Measurements from ENCODE around the gene GJD4. TPM values are rescaled to one million over a fixed set of nuclear protein-coding genes. Genes with fewer than 3 reads are reported as not detected.

GJD4 gene
- total RNA-seq, 5 donors from 2014 or later (not counting 1 experiment from before 2014, with no cell fraction given): not detected

DNA sequence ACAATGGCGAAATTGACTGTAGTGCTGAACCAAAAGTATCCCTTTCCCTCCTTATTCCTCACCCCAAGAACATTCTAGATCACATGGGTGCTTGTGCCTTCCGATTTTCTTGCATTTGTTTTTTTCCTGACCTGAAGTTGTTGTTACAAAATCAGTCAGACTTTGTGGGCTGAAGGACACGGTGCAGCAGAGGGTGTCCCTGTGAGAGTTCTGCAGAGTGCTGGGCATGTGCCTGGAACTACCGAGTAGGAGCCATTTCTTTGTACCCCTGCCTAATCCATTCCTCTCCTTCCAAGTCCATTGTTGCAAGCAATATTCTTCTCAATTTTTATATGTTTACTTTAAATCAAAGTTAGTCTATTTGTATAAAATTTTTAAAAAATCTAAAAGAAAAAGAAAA, 35.3 kb upstream of the GJD4 start:
- H3K4me3 ChIP-seq (ENCODE audit: control insufficient read depth in 1 of 2, extremely low read depth in 1 of 2, low read length in 1 of 2): no peak overlapping the region
- WGBS (ENCODE audit: insufficient coverage): 80% methylated on average over 1 of the region's 4 CpGs
- ChIA-PET CTCF (no interaction called here), POLR2A (no interaction called here)
- no peak overlapping the region for H3K4me3 Mint-ChIP-seq
- no peaks in the 10 kb centered on the region for H3K27me3 ChIP-seq (replicated peaks in 1 of 2; ENCODE audit: control insufficient read depth in 2 of 2, extremely low read depth in 1 of 2, insufficient read depth in 2 of 2, low read length in 1 of 2)
- no peaks in the 10 kb centered on the region for H3K9me3 ChIP-seq
- H3K27ac Mint-ChIP-seq: no peak overlapping the region
- no peak for ATAC-seq (replicated peaks in 1 of 4)
- H3K9me3 Mint-ChIP-seq: no peaks in the 10 kb centered on the region
- H3K36me3 ChIP-seq (ENCODE audit: control insufficient read depth in 2 of 2, extremely low read depth in 1 of 2, insufficient read depth in 1 of 2, low read length in 1 of 2): peaks cover 11 to 43% of the 10 kb centered on the region in 2 donors
- no peaks in the 10 kb centered on the region for H3K27me3 Mint-ChIP-seq
- no peaks in the 10 kb centered on the region for H3K4me1 ChIP-seq (ENCODE audit: control insufficient read depth in 1 of 2, extremely low read depth in 1 of 2, insufficient read depth in 2 of 2, low read length in 2 of 2)
- H3K4me1 Mint-ChIP-seq: peaks cover 0 to 5% (median 0%) of the 10 kb centered on the region in 3 donors
- DNase-seq: no peak
- peaks cover 65% of the 10 kb centered on the region for H3K36me3 Mint-ChIP-seq
- no peak overlapping the region for H3K27ac ChIP-seq (ENCODE audit: low read length)

DNA sequence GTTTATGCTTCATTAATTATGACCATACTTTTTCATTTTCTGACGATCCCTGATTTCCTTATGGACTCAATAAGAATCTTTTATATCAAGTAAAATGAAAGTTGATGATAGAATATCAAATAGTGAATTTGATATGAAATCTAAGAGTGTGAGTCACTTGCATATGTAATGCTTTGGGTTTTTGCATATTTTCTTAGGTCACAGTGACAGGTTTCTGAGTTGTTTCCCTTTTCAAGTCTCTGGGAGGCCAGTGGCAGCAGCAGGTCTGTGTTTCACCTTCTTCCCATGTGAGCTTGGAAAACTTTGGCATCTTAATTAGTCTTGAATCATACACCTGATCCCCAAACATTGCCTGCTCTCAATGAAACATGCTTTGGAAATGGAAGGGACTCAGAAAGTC, 34.7 kb upstream of the GJD4 start:
- H3K36me3 Mint-ChIP-seq: peaks cover 68% of the 10 kb centered on the region
- H3K4me3 Mint-ChIP-seq: no peak overlapping the region
- H3K4me3 ChIP-seq (ENCODE audit: control insufficient read depth in 1 of 2, extremely low read depth in 1 of 2, low read length in 1 of 2): no peak overlapping the region
- H3K4me1 Mint-ChIP-seq: peaks cover 0 to 5% (median 0%) of the 10 kb centered on the region in 3 donors
- H3K27me3 Mint-ChIP-seq: no peaks in the 10 kb centered on the region
- ChIA-PET CTCF (no interaction called here), POLR2A (no interaction called here)
- H3K27ac ChIP-seq (ENCODE audit: low read length): no peak overlapping the region
- H3K9me3 ChIP-seq: no peaks in the 10 kb centered on the region
- H3K9me3 Mint-ChIP-seq: peaks cover 0 to 3% (median 0%) of the 10 kb centered on the region in 3 donors
- peaks cover 11 to 47% of the 10 kb centered on the region in 2 donors for H3K36me3 ChIP-seq (ENCODE audit: control insufficient read depth in 2 of 2, extremely low read depth in 1 of 2, insufficient read depth in 1 of 2, low read length in 1 of 2)
- H3K27ac Mint-ChIP-seq: no peak overlapping the region
- H3K27me3 ChIP-seq (replicated peaks in 1 of 2; ENCODE audit: control insufficient read depth in 2 of 2, extremely low read depth in 1 of 2, insufficient read depth in 2 of 2, low read length in 1 of 2): no peaks in the 10 kb centered on the region
- WGBS (ENCODE audit: insufficient coverage): no CpG with 5 or more reads among the region's 1 CpG
- DNase-seq (no peak), ATAC-seq (replicated peaks in 1 of 4) (no peak)
- no peaks in the 10 kb centered on the region for H3K4me1 ChIP-seq (ENCODE audit: control insufficient read depth in 1 of 2, extremely low read depth in 1 of 2, insufficient read depth in 2 of 2, low read length in 2 of 2)

DNA sequence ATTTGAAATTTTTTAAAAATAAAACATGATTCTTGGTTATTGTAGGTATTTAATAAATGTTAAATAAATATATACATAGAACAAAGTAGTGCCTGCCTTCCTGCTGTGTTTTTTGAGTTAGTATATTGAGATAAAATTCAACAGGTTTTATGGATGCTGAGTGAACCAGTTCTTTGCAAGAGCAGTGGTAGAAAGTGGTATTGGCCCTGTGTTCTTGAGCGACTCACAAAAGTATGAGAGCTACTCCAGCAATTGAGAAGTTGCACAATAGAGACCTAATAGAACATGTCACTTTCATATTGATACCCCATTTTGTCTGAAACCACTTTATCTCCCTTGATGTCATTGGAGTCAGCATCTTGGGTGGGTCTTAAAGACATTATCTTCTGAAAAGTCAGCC, 32.6 kb upstream of the GJD4 start:
- Histone ChIP-seq H3K4me3 (ENCODE audit: control insufficient read depth in 1 of 2, extremely low read depth in 1 of 2, low read length in 1 of 2) (no peak overlapping the region), H3K9me3 (no peaks in the 10 kb centered on the region), H3K36me3 (ENCODE audit: control insufficient read depth in 2 of 2, extremely low read depth in 1 of 2, insufficient read depth in 1 of 2, low read length in 1 of 2) (peaks cover 14 to 32% of the 10 kb centered on the region in 2 donors), H3K27me3 (replicated peaks in 1 of 2; ENCODE audit: control insufficient read depth in 2 of 2, extremely low read depth in 1 of 2, insufficient read depth in 2 of 2, low read length in 1 of 2) (no peaks in the 10 kb centered on the region), H3K27ac (ENCODE audit: low read length) (no peak overlapping the region), H3K4me1 (ENCODE audit: control insufficient read depth in 1 of 2, extremely low read depth in 1 of 2, insufficient read depth in 2 of 2, low read length in 2 of 2) (peaks cover 0 to 3% of the 10 kb centered on the region in 2 experiments)
- POLR2A ChIA-PET: no interaction called here
- H3K4me3 Mint-ChIP-seq: no peak overlapping the region
- no peak overlapping the region for H3K27ac Mint-ChIP-seq
- no peaks in the 10 kb centered on the region for H3K27me3 Mint-ChIP-seq
- H3K36me3 Mint-ChIP-seq: peaks cover 57% of the 10 kb centered on the region
- CTCF ChIA-PET: no interaction called here
- WGBS (ENCODE audit: insufficient coverage): no CpG with 5 or more reads among the region's 1 CpG
- peaks cover 0 to 4% (median 4%) of the 10 kb centered on the region in 3 donors for H3K9me3 Mint-ChIP-seq
- no peak for DNase-seq
- ATAC-seq (replicated peaks in 1 of 4): no peak
- peaks cover 0 to 5% (median 0%) of the 10 kb centered on the region in 3 donors for H3K4me1 Mint-ChIP-seq

DNA sequence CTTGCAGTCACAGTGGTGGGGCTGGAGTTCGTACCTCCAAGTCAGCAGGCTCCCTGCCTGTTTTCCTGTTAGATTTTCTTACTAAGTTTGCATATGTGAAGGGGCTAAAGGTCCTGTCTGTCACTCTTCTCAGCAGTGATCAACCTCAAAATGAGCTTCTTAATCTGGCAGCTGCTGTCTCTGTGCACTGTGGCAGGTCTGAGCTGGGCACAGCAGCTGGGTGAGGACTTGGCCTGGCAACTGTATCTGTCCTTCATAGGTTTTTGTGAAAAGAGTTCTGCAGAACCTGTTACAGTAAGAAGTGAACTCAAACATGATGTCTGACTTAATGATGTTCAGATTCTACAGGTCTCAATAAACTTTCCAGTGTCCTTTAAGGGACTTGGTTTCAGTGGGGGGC, 31.3 kb upstream of the GJD4 start:
- peaks cover 11 to 22% of the 10 kb centered on the region in 2 donors for H3K36me3 ChIP-seq (ENCODE audit: control insufficient read depth in 2 of 2, extremely low read depth in 1 of 2, insufficient read depth in 1 of 2, low read length in 1 of 2)
- no peak for ATAC-seq (replicated peaks in 1 of 4)
- CTCF ChIA-PET: no interaction called here

DNA sequence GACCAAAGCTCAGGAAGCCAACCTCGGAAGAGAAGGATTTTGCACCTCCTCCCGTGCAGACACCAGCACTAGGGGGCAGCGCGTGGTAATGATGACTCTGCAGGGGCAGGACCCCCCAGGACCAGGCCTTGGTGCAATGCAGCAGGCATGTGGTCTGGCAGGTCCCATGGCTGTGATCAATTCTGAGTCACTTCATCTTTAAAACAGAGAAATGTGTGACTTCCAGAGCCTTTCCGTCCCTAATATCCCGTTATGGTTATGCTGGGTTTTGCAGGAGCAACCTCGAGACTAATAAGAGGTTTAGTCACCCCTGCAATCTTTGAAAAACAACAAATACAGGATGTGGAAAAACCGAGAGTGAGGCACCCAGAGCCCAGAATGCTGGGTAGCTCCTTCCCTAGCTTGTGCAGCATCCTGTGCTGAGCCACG, 30.2 kb upstream of the GJD4 start:
- H3K36me3 ChIP-seq (ENCODE audit: control insufficient read depth in 2 of 2, extremely low read depth in 1 of 2, insufficient read depth in 1 of 2, low read length in 1 of 2): peaks cover 3 to 10% of the 10 kb centered on the region in 2 donors
- Mint-ChIP-seq H3K9me3 (peaks cover 2 to 9% (median 4%) of the 10 kb centered on the region in 3 donors), H3K4me1 (peaks cover 0 to 5% (median 0%) of the 10 kb centered on the region in 3 donors), H3K36me3 (peaks cover 36% of the 10 kb centered on the region), H3K4me3 (no peak overlapping the region), H3K27ac (no peak overlapping the region), H3K27me3 (no peaks in the 10 kb centered on the region)
- H3K27me3 ChIP-seq (replicated peaks in 1 of 2; ENCODE audit: control insufficient read depth in 2 of 2, extremely low read depth in 1 of 2, insufficient read depth in 2 of 2, low read length in 1 of 2): no peaks in the 10 kb centered on the region
- peaks cover 0 to 3% of the 10 kb centered on the region in 2 experiments for H3K4me1 ChIP-seq (ENCODE audit: control insufficient read depth in 1 of 2, extremely low read depth in 1 of 2, insufficient read depth in 2 of 2, low read length in 2 of 2)
- H3K9me3 ChIP-seq: no peaks in the 10 kb centered on the region
- no peak for ATAC-seq (replicated peaks in 1 of 4)
- DNase-seq: no peak
- H3K27ac ChIP-seq (ENCODE audit: low read length): no peak overlapping the region
- POLR2A ChIA-PET: no interaction called here
- WGBS (ENCODE audit: insufficient coverage): 82% methylated on average over 8 of the region's 9 CpGs
- CTCF ChIA-PET: interaction anchor here in 1 of 2 donors (0.6 kb wide), 1 partner anchor 443 kb away, joined by 3 read pairs; no protein-coding TSS in a partner anchor
- no peak overlapping the region for H3K4me3 ChIP-seq (ENCODE audit: control insufficient read depth in 1 of 2, extremely low read depth in 1 of 2, low read length in 1 of 2)

More for the DNA sequence above, 31.3 kb upstream of the GJD4 start:
- DNase-seq: no peak
- H3K4me3 ChIP-seq (ENCODE audit: control insufficient read depth in 1 of 2, extremely low read depth in 1 of 2, low read length in 1 of 2): no peak overlapping the region
- H3K36me3 Mint-ChIP-seq: peaks cover 47% of the 10 kb centered on the region
- POLR2A ChIA-PET: no interaction called here
- no peaks in the 10 kb centered on the region for H3K27me3 ChIP-seq (replicated peaks in 1 of 2; ENCODE audit: control insufficient read depth in 2 of 2, extremely low read depth in 1 of 2, insufficient read depth in 2 of 2, low read length in 1 of 2)
- no CpG with 5 or more reads among the region's 1 CpG for WGBS (ENCODE audit: insufficient coverage)
- H3K27ac Mint-ChIP-seq: no peak overlapping the region
- no peak overlapping the region for H3K4me3 Mint-ChIP-seq
- no peaks in the 10 kb centered on the region for H3K9me3 ChIP-seq
- peaks cover 0 to 5% (median 0%) of the 10 kb centered on the region in 3 donors for H3K4me1 Mint-ChIP-seq
- H3K27me3 Mint-ChIP-seq: no peaks in the 10 kb centered on the region
- H3K9me3 Mint-ChIP-seq: peaks cover 2 to 9% (median 4%) of the 10 kb centered on the region in 3 donors
- no peak overlapping the region for H3K27ac ChIP-seq (ENCODE audit: low read length)
- peaks cover 0 to 3% of the 10 kb centered on the region in 2 experiments for H3K4me1 ChIP-seq (ENCODE audit: control insufficient read depth in 1 of 2, extremely low read depth in 1 of 2, insufficient read depth in 2 of 2, low read length in 2 of 2)

DNA sequence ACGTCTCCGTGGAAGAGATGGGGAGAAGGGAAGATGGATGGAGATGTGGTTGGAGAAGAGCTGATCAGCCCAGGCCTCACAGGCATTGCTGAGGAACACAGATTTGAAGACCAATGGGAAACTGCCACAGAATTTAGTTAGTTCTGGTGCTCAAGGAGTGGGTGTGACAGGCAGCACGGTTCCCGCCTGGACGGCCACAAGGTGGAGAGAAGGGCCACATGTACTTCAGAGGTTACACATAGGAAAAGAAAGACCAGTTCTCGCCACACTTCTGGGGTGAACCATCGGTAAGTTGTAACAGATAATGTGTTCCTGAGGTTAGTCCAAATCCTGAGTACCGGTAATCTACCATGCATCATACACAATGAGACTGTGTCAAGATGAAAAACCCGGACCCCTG, 29.5 kb upstream of the GJD4 start:
- Histone ChIP-seq H3K27ac (ENCODE audit: low read length) (no peak overlapping the region), H3K4me3 (ENCODE audit: control insufficient read depth in 1 of 2, extremely low read depth in 1 of 2, low read length in 1 of 2) (no peak overlapping the region), H3K36me3 (ENCODE audit: control insufficient read depth in 2 of 2, extremely low read depth in 1 of 2, insufficient read depth in 1 of 2, low read length in 1 of 2) (peaks cover 3 to 6% of the 10 kb centered on the region in 2 donors), H3K4me1 (ENCODE audit: control insufficient read depth in 1 of 2, extremely low read depth in 1 of 2, insufficient read depth in 2 of 2, low read length in 2 of 2) (peaks cover 0 to 3% of the 10 kb centered on the region in 2 experiments), H3K27me3 (replicated peaks in 1 of 2; ENCODE audit: control insufficient read depth in 2 of 2, extremely low read depth in 1 of 2, insufficient read depth in 2 of 2, low read length in 1 of 2) (no peaks in the 10 kb centered on the region), H3K9me3 (no peaks in the 10 kb centered on the region)
- Mint-ChIP-seq H3K27ac (peak overlapping the region in 1 of 2 donors; percentile 19), H3K27me3 (no peaks in the 10 kb centered on the region), H3K36me3 (peaks cover 33% of the 10 kb centered on the region), H3K4me3 (no peak overlapping the region), H3K9me3 (peaks cover 2 to 9% (median 4%) of the 10 kb centered on the region in 3 donors), H3K4me1 (peaks cover 0 to 5% (median 0%) of the 10 kb centered on the region in 3 donors)
- CTCF ChIA-PET: no interaction called here
- POLR2A ChIA-PET: no interaction called here
- ATAC-seq (replicated peaks in 1 of 4) (no peak), DNase-seq (no peak)
- WGBS (ENCODE audit: insufficient coverage): 98% methylated on average over 6 of the region's 9 CpGs

DNA sequence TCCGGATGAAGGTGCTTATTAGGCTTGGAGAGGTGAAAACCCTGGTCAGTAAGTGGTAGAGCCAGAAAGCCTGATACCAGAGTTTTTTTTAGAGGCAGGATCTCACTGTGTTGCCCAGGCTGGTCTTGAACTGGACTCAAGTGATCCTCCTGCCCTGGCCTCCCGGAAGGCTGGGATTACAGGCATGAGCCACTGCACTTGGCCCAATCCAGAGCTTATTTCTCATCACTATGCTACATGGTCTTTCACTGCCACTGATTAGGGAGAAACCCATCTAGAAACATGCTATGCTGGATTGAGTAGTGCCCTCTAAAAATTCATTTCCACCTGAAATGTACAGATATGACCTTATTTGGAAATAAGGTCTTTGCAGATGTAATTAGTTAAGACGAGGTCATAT, 28.4 kb upstream of the GJD4 start:
- Histone ChIP-seq H3K4me1 (ENCODE audit: control insufficient read depth in 1 of 2, extremely low read depth in 1 of 2, insufficient read depth in 2 of 2, low read length in 2 of 2) (peaks cover 0 to 3% of the 10 kb centered on the region in 2 experiments), H3K27ac (ENCODE audit: low read length) (no peak overlapping the region), H3K9me3 (no peaks in the 10 kb centered on the region), H3K36me3 (ENCODE audit: control insufficient read depth in 2 of 2, extremely low read depth in 1 of 2, insufficient read depth in 1 of 2, low read length in 1 of 2) (peaks cover 3 to 4% of the 10 kb centered on the region in 2 donors), H3K4me3 (ENCODE audit: control insufficient read depth in 1 of 2, extremely low read depth in 1 of 2, low read length in 1 of 2) (no peak overlapping the region), H3K27me3 (replicated peaks in 1 of 2; ENCODE audit: control insufficient read depth in 2 of 2, extremely low read depth in 1 of 2, insufficient read depth in 2 of 2, low read length in 1 of 2) (no peaks in the 10 kb centered on the region)
- no peak for DNase-seq
- 91% methylated on average over 2 of the region's 3 CpGs for WGBS (ENCODE audit: insufficient coverage)
- Mint-ChIP-seq H3K27me3 (no peaks in the 10 kb centered on the region), H3K4me1 (peaks cover 0 to 5% (median 0%) of the 10 kb centered on the region in 3 donors), H3K27ac (no peak overlapping the region), H3K9me3 (peaks cover 2 to 9% (median 4%) of the 10 kb centered on the region in 3 donors), H3K4me3 (no peak overlapping the region), H3K36me3 (peaks cover 23% of the 10 kb centered on the region)
- ATAC-seq (replicated peaks in 1 of 4): no peak
- ChIA-PET CTCF (no interaction called here), POLR2A (no interaction called here)

Measured in T-cell (primary cell).